Activated CD4-positive, alpha-beta T cell treated with anti-CD3 and anti-CD28 coated beads, Interleukin-2, amount 50 U/mL, for 1 hour (primary cell): ENCODE data around the gene MYOM1.
"Not testable (repeated sequence)": the region's sequence is repeated elsewhere in the genome, so short reads cannot be mapped to it uniquely, and the experiment has no call there.

ENCODE experiments used
- DNase-seq: peaks from one replicate; pipeline ENCODE4 v3.0.0-alpha.2; 2020

Gene MYOM1

GRCh38 chr18:3051718-3052410, 167.9 kb downstream of the MYOM1 start:
- no peak for DNase-seq

- not testable (repeated sequence) for DNase-seq
Observed at GRCh38 chr18:3049897-3050454, 169.8 kb downstream of the MYOM1 start.

GRCh38 chr18:3048820-3049349, 170.9 kb downstream of the MYOM1 start:
- no peak for DNase-seq

GRCh38 chr18:3048121-3048520, 171.6 kb downstream of the MYOM1 start:
- DNase-seq = no peak

GRCh38 chr18:3046216-3046808, 173.5 kb downstream of the MYOM1 start:
- no peak for DNase-seq

GRCh38 chr18:3044931-3045698, 174.7 kb downstream of the MYOM1 start:
- no peak for DNase-seq

GRCh38 chr18:3042379-3042778, 177.4 kb downstream of the MYOM1 start:
- no peak for DNase-seq

- no peak for DNase-seq
Observed at GRCh38 chr18:3041843-3042242, 177.9 kb downstream of the MYOM1 start.

GRCh38 chr18:3040881-3041280, 178.9 kb downstream of the MYOM1 start:
- DNase-seq = no peak

- DNase-seq = no peak
Observed at GRCh38 chr18:3040173-3040572, 179.6 kb downstream of the MYOM1 start.

GRCh38 chr18:3037423-3037915, 182.3 kb downstream of the MYOM1 start:
- no peak for DNase-seq

- DNase-seq = no peak
Observed at GRCh38 chr18:3036108-3036507, 183.7 kb downstream of the MYOM1 start.

GRCh38 chr18:3035635-3036034, 184.1 kb downstream of the MYOM1 start:
- DNase-seq = no peak

- DNase-seq = no peak
Observed at GRCh38 chr18:3032721-3033120, 187.0 kb downstream of the MYOM1 start.

- no peak for DNase-seq
Observed at GRCh38 chr18:3029215-3029952, 190.4 kb downstream of the MYOM1 start.

- DNase-seq = not testable (repeated sequence)
Observed at GRCh38 chr18:3028115-3028514, 191.7 kb downstream of the MYOM1 start.

- DNase-seq = no peak
Observed at GRCh38 chr18:3027370-3027891, 192.3 kb downstream of the MYOM1 start.

GRCh38 chr18:3025544-3025943, 194.2 kb downstream of the MYOM1 start:
- DNase-seq = no peak

- DNase-seq = not testable (repeated sequence)
Observed at GRCh38 chr18:3023603-3024002, 196.2 kb downstream of the MYOM1 start.
